Measurements from ENCODE around the gene CREB5. TPM values are rescaled to one million over a fixed set of nuclear protein-coding genes. Genes with fewer than 3 reads are reported as not detected.

The CREB5 gene
- total and polyA plus RNA-seq, 2 of the 13 experiments (the other 11 are each of a cell fraction or from before 2014, with no cell fraction given), result 0.38 to 0.71 TPM

- Histone ChIP-seq H3K79me2 (ENCODE audit: insufficient read depth, low read length) (no peaks in the 10 kb centered on the region), H3K27me3 (ENCODE audit: control insufficient read depth in 1 of 2, insufficient read depth in 2 of 2, low read length in 2 of 2) (no peaks in the 10 kb centered on the region), H3K9me3 (ENCODE audit: low read length) (no peaks in the 10 kb centered on the region), H2AFZ (ENCODE audit: low read length) (no peak overlapping the region), H3K9ac (ENCODE audit: insufficient read depth, low read depth, low read length) (no peak overlapping the region), H3K27ac (ENCODE audit: extremely low read length, insufficient read depth, low read length) (no peak overlapping the region), H3K36me3 (replicated peaks in 1 of 2; ENCODE audit: control insufficient read depth in 1 of 2, insufficient read depth in 2 of 2, low read length in 2 of 2) (no peaks in the 10 kb centered on the region), H3K4me3 (replicated peaks in 1 of 3; ENCODE audit: insufficient read depth in 1 of 3, low read depth in 2 of 3, low read length in 3 of 3) (no peak overlapping the region), H3K4me2 (ENCODE audit: low read depth, low read length) (no peak overlapping the region), H4K20me1 (ENCODE audit: insufficient read depth, low read length) (no peaks in the 10 kb centered on the region), H3K4me1 (ENCODE audit: insufficient read depth, low read length) (no peaks in the 10 kb centered on the region)
- BruUV-seq (replicated peaks), result no TSS peak
- in situ Hi-C loops (cut with HindIII; ENCODE audit: extremely low pct_ligation_motif_present, low pct_unique_long_range_greater_than_20kb), result no loop called here
- ATAC-seq (peak; percentile 61), DNase-seq (ENCODE audit: low spot score) (no peak), FAIRE-seq (no peak)
- 0% methylated on average over 7 of the region's 7 CpGs for WGBS (ENCODE audit: low lambda C conversion rate)
- POLR2A ChIA-PET, result no interaction called here
- TF ChIP-seq AGO1 (IDR thresholded peaks at IDR 0.05; ENCODE audit: low read depth, low read length, poor library complexity, severe bottlenecking), result no peak
- TF ChIP-seq NCOR1 (IDR thresholded peaks at IDR 0.05; ENCODE audit: borderline replicate concordance, low read length), result no peak
- TF ChIP-seq TEAD3 (CRISPR knock-in tag; optimal IDR thresholded peaks at IDR 0.05; ENCODE audit: borderline replicate concordance), result peak; percentile 67
- no peak for TF ChIP-seq JUND (CRISPR knock-in tag; IDR thresholded peaks at IDR 0.05)
- TF ChIP-seq ZNF441 (CRISPR knock-in tag; IDR thresholded peaks at IDR 0.05; ENCODE audit: borderline replicate concordance), result no peak
- intact Hi-C loops (cut with micrococcal nuclease; ENCODE audit: unreplicated experiment), result no loop called here
- CTCF ChIA-PET (ENCODE audit: low intra/inter-chr PET ratio, low total read pairs), result no interaction called here
These were observed 123.9 kb downstream of the CREB5 start for GRCh38 chr7:28536259-28536658.

GRCh38 chr7:28539289-28539981 lies 127.1 kb downstream of the CREB5 start:
- Histone ChIP-seq H3K4me1 (ENCODE audit: insufficient read depth, low read length) (no peaks in the 10 kb centered on the region), H3K36me3 (replicated peaks in 1 of 2; ENCODE audit: control insufficient read depth in 1 of 2, insufficient read depth in 2 of 2, low read length in 2 of 2) (no peaks in the 10 kb centered on the region), H3K27ac (ENCODE audit: extremely low read length, insufficient read depth, low read length) (no peak overlapping the region), H3K9me3 (ENCODE audit: low read length) (no peaks in the 10 kb centered on the region), H3K9ac (ENCODE audit: insufficient read depth, low read depth, low read length) (no peak overlapping the region), H3K4me3 (replicated peaks in 1 of 3; ENCODE audit: insufficient read depth in 1 of 3, low read depth in 2 of 3, low read length in 3 of 3) (no peak overlapping the region), H2AFZ (ENCODE audit: low read length) (no peak overlapping the region), H4K20me1 (ENCODE audit: insufficient read depth, low read length) (no peaks in the 10 kb centered on the region), H3K27me3 (ENCODE audit: control insufficient read depth in 1 of 2, insufficient read depth in 2 of 2, low read length in 2 of 2) (0 out of 5 replicates have a peak, but pooled peaks cover 0 to under 1% of the 10 kb centered on the region in 2 experiments), H3K4me2 (ENCODE audit: low read depth, low read length) (no peak overlapping the region), H3K79me2 (ENCODE audit: insufficient read depth, low read length) (no peaks in the 10 kb centered on the region)
- in situ Hi-C loops (cut with HindIII; ENCODE audit: extremely low pct_ligation_motif_present, low pct_unique_long_range_greater_than_20kb) (no loop called here), intact Hi-C loops (cut with micrococcal nuclease; ENCODE audit: unreplicated experiment) (no loop called here)
- CTCF ChIA-PET (ENCODE audit: low intra/inter-chr PET ratio, low total read pairs), result no interaction called here
- WGBS (ENCODE audit: low lambda C conversion rate), result 3% methylated on average over 3 of the region's 3 CpGs
- no peak for DNase-seq (ENCODE audit: low spot score)
- POLR2A ChIA-PET, result no interaction called here
- no peak for ATAC-seq
- BruUV-seq (replicated peaks), result no TSS peak
- no peak for TF ChIP-seq ZNF644 (CRISPR knock-in tag; IDR thresholded peaks at IDR 0.05; ENCODE audit: low read depth)
- no peak for FAIRE-seq
